ENCODE data around the gene GDF15.

The GDF15 gene, protein sequence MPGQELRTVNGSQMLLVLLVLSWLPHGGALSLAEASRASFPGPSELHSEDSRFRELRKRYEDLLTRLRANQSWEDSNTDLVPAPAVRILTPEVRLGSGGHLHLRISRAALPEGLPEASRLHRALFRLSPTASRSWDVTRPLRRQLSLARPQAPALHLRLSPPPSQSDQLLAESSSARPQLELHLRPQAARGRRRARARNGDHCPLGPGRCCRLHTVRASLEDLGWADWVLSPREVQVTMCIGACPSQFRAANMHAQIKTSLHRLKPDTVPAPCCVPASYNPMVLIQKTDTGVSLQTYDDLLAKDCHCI

DNA sequence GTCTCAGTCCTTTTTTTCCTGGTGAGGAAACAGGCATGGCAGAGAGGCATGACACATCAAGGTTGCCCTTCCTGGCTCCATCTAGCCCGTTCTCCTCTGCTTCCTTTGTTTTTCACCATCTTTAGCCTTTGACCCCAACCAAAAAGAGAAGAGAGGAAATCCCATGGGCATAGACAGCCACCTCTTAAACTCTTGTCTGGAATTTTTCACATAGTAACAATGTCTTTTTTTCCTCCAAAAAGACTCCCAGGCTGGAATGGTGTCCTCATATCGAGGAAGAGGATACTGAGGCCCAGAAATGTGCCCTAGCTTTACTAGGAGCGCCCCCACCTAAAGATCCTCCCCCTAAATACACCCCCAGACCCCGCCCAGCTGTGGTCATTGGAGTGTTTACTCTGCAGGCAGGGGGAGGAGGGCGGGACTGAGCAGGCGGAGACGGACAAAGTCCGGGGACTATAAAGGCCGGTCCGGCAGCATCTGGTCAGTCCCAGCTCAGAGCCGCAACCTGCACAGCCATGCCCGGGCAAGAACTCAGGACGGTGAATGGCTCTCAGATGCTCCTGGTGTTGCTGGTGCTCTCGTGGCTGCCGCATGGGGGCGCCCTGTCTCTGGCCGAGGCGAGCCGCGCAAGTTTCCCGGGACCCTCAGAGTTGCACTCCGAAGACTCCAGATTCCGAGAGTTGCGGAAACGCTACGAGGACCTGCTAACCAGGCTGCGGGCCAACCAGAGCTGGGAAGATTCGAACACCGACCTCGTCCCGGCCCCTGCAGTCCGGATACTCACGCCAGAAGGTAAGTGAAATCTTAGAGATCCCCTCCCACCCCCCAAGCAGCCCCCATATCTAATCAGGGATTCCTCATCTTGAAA, at the start of gene GDF15:
GDF15 (plus strand) TSS at position 484 of the 868 bp plus-strand sequence; CDS start at position 516, 32 bp downstream.
- Histone ChIP-seq H3K36me3 (peaks cover 28% of the 10 kb centered on the region), H3K27me3 (peaks cover 51% of the 10 kb centered on the region), H3K4me3 (ENCODE audit: low read depth in 1 of 2, low read length in 1 of 2) (no peak within 1 kb of the TSS), H3K9me3 (no peaks in the 10 kb centered on the region), H3K4me1 (ENCODE audit: control insufficient read depth in 1 of 2, insufficient read depth in 1 of 2, low read depth in 1 of 2, low read length in 1 of 2) (peaks cover 34 to 39% of the 10 kb centered on the region in 2 experiments), H3K27ac (no peak within 1 kb of the TSS)
- TF ChIP-seq, protein P1, sequence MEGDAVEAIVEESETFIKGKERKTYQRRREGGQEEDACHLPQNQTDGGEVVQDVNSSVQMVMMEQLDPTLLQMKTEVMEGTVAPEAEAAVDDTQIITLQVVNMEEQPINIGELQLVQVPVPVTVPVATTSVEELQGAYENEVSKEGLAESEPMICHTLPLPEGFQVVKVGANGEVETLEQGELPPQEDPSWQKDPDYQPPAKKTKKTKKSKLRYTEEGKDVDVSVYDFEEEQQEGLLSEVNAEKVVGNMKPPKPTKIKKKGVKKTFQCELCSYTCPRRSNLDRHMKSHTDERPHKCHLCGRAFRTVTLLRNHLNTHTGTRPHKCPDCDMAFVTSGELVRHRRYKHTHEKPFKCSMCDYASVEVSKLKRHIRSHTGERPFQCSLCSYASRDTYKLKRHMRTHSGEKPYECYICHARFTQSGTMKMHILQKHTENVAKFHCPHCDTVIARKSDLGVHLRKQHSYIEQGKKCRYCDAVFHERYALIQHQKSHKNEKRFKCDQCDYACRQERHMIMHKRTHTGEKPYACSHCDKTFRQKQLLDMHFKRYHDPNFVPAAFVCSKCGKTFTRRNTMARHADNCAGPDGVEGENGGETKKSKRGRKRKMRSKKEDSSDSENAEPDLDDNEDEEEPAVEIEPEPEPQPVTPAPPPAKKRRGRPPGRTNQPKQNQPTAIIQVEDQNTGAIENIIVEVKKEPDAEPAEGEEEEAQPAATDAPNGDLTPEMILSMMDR (IDR thresholded peaks at IDR 0.05) = peak; percentile 61

DNA sequence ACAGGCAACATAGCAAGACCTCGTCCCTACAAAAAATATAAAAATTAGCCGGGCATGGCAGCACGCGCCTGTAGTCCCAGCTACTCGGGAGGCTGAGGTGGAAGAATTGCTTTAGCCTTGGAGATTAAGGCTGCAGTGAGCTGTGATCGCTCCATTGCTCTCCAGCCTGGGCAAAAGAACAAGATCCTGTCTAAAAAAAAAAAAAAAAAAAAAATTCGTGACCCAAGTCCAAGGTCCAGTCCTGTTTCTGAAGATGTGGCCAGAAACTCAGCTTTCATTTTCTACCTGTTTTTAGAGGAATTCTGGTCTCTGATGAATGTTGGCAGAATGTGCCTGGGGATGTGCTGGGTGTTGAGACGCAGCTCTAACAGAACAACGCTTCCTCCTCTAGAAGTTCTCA, 47.4 kb upstream of the GDF15 start:
- TF ChIP-seq, protein P1 (IDR thresholded peaks at IDR 0.05) = no peak

DNA sequence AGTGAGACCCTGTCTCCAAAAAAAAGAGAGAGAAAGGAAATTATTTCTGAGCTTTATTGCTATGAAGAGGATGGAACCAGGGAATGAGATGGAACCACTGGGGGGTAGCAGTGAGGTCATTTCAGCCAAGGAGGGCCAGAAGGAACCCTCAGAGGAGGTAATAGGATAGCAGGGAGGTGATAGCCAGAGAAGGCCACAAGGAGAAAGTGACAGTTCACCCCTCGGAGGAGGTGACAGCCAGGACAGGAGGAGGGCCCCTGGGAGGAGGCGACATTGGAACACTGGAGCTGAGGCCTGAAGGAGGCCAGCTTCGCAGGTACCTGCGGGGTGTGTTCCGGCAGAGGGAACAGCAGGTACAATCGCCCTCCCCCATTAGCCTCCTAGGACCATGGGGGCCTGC, 46.2 kb upstream of the GDF15 start:
- H3K9me3 ChIP-seq = no peaks in the 10 kb centered on the region
- H3K4me1 ChIP-seq (ENCODE audit: control insufficient read depth in 1 of 2, insufficient read depth in 1 of 2, low read depth in 1 of 2, low read length in 1 of 2) = peaks cover 18 to 25% of the 10 kb centered on the region in 2 experiments
- TF ChIP-seq, protein P1 (IDR thresholded peaks at IDR 0.05) = no peak
- H3K27me3 ChIP-seq = peaks cover 5% of the 10 kb centered on the region
- peaks cover 7% of the 10 kb centered on the region for H3K36me3 ChIP-seq
- H3K27ac ChIP-seq = peak overlapping the region; percentile 75
- H3K4me3 ChIP-seq (ENCODE audit: low read depth in 1 of 2, low read length in 1 of 2) = peak overlapping the region; percentile 80 to 82

More for the DNA sequence above, 47.4 kb upstream of the GDF15 start:
- Histone ChIP-seq H3K36me3 (peaks cover 3% of the 10 kb centered on the region), H3K27me3 (peaks cover 5% of the 10 kb centered on the region), H3K27ac (no peak overlapping the region), H3K4me3 (ENCODE audit: low read depth in 1 of 2, low read length in 1 of 2) (no peak overlapping the region), H3K9me3 (no peaks in the 10 kb centered on the region), H3K4me1 (ENCODE audit: control insufficient read depth in 1 of 2, insufficient read depth in 1 of 2, low read depth in 1 of 2, low read length in 1 of 2) (peaks cover 18 to 25% of the 10 kb centered on the region in 2 experiments)

DNA sequence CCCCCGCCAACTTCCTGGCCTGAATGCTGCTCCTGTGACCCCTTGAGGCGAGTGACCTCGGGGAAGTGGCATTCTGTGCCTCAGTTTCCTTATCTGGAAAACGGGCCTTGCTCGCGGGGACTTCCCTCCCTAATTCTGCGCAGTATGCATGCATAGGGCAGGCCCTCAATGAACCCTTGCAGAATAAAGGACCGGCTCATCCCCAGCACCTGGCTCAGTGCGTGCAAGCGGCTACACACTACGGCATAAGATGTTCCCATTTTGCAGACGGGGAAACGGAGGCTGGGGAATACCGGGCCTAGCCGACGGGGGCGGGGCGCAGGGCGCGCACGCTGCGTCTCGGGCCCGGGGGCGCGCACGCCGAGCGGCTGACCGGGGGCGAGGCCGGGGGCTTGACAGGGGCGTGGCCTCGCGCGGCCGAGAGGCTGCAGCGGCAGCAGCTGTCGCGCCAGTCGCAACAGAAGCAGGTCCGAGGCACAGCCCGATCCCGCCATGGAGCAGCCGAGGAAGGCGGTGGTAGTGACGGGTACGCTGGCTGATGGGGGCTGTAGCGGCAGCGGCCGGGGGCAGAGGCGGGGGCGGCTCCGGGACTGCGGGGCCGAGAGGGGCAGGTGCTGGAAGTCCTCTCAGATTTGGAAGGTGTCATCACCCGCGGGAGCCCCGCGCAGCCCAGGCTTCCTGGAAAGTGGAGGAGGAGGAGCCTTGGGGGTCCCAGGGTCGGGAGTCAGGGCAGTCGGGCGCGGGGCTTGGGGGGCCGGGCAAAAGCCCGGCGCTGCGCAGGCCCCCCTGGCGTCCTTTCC, 45.6 kb upstream of the GDF15 start, which contains the start of gene PGPEP1:
PGPEP1 (plus strand) TSS at position 409 of the 800 bp plus-strand sequence; CDS start at position 493, 84 bp downstream.
- H3K9me3 ChIP-seq = no peaks in the 10 kb centered on the region
- peak within 1 kb of the TSS; percentile 80 to 82 for H3K4me3 ChIP-seq (ENCODE audit: low read depth in 1 of 2, low read length in 1 of 2)
- TF ChIP-seq, protein P1 (IDR thresholded peaks at IDR 0.05) = no peak
- H3K4me1 ChIP-seq (ENCODE audit: control insufficient read depth in 1 of 2, insufficient read depth in 1 of 2, low read depth in 1 of 2, low read length in 1 of 2) = peaks cover 18 to 25% of the 10 kb centered on the region in 2 experiments
- peaks cover 12% of the 10 kb centered on the region for H3K36me3 ChIP-seq
- H3K27me3 ChIP-seq = peaks cover 5% of the 10 kb centered on the region
- H3K27ac ChIP-seq = peak within 1 kb of the TSS; percentile 75

All from neutrophil (primary cell).